ENCODE results near the gene DPYSL3. TPM values are rescaled to one million over a fixed set of nuclear protein-coding genes. Genes with fewer than 3 reads are reported as not detected.

The DPYSL3 gene
- total RNA-seq, 1 experiment from 2014 or later: 42.7 TPM

- no peak overlapping the region for H3K27ac ChIP-seq
Measured at GRCh38 chr5:147472664-147473475, 37.0 kb downstream of the DPYSL3 start.

GRCh38 chr5:147467973-147468508, 41.8 kb downstream of the DPYSL3 start:
- H3K9me3 ChIP-seq (replicated peaks): no peaks in the 10 kb centered on the region
- H3K4me3 ChIP-seq: no peak overlapping the region
- no peaks in the 10 kb centered on the region for H3K36me3 ChIP-seq
- H3K27me3 ChIP-seq: no peaks in the 10 kb centered on the region
- H3K4me1 ChIP-seq: no peaks in the 10 kb centered on the region
- no peak for DNase-seq
- no peak overlapping the region for H3K27ac ChIP-seq

More at GRCh38 chr5:147472664-147473475, 37.0 kb downstream of the DPYSL3 start:
- Histone ChIP-seq H3K4me1 (no peaks in the 10 kb centered on the region), H3K36me3 (no peaks in the 10 kb centered on the region; the same call in 1 of the 2 replicates), H3K4me3 (no peak overlapping the region), H3K27me3 (no peaks in the 10 kb centered on the region), H3K9me3 (replicated peaks) (no peaks in the 10 kb centered on the region; the same call in 1 of the 2 replicates)
- DNase-seq: no peak

GRCh38 chr5:147466360-147466980, 43.4 kb downstream of the DPYSL3 start:
- H3K27me3 ChIP-seq: no peaks in the 10 kb centered on the region
- no peak overlapping the region for H3K27ac ChIP-seq
- H3K9me3 ChIP-seq (replicated peaks): 0 out of 2 replicates have a peak, but pooled peaks cover 3% of the 10 kb centered on the region
- H3K36me3 ChIP-seq: no peaks in the 10 kb centered on the region; the same call in 1 of the 2 replicates
- no peak overlapping the region for H3K4me3 ChIP-seq
- no peaks in the 10 kb centered on the region for H3K4me1 ChIP-seq
- DNase-seq: no peak

- Histone ChIP-seq H3K36me3 (no peaks in the 10 kb centered on the region; the same call in 1 of the 2 replicates), H3K9me3 (replicated peaks) (0 out of 2 replicates have a peak, but pooled peaks cover 3% of the 10 kb centered on the region), H3K27me3 (no peaks in the 10 kb centered on the region), H3K4me3 (no peak overlapping the region), H3K27ac (no peak overlapping the region), H3K4me1 (no peaks in the 10 kb centered on the region)
- no peak for DNase-seq
Measured at GRCh38 chr5:147465747-147466146, 44.1 kb downstream of the DPYSL3 start.

GRCh38 chr5:147464211-147464610, 45.7 kb downstream of the DPYSL3 start:
- Histone ChIP-seq H3K4me3 (no peak overlapping the region), H3K36me3 (no peaks in the 10 kb centered on the region; the same call in 1 of the 2 replicates), H3K4me1 (no peaks in the 10 kb centered on the region), H3K9me3 (replicated peaks) (0 out of 2 replicates have a peak, but pooled peaks cover 3% of the 10 kb centered on the region), H3K27ac (no peak overlapping the region), H3K27me3 (no peaks in the 10 kb centered on the region)
- DNase-seq: peak; percentile 32 to 64

GRCh38 chr5:147461915-147462314, 48.0 kb downstream of the DPYSL3 start:
- Histone ChIP-seq H3K4me1 (no peaks in the 10 kb centered on the region), H3K27ac (no peak overlapping the region), H3K9me3 (replicated peaks) (0 out of 2 replicates have a peak, but pooled peaks cover 3% of the 10 kb centered on the region), H3K27me3 (no peaks in the 10 kb centered on the region), H3K36me3 (no peaks in the 10 kb centered on the region; the same call in 1 of the 2 replicates), H3K4me3 (no peak overlapping the region)
- no peak for DNase-seq

GRCh38 chr5:147460380-147460779, 49.5 kb downstream of the DPYSL3 start:
- no peak overlapping the region for H3K4me3 ChIP-seq
- H3K27me3 ChIP-seq: no peaks in the 10 kb centered on the region
- no peaks in the 10 kb centered on the region for H3K4me1 ChIP-seq
- no peak for DNase-seq
- H3K9me3 ChIP-seq (replicated peaks): 0 out of 2 replicates have a peak, but pooled peaks cover 3% of the 10 kb centered on the region
- H3K36me3 ChIP-seq: no peaks in the 10 kb centered on the region; the same call in 1 of the 2 replicates
- no peak overlapping the region for H3K27ac ChIP-seq

- H3K4me3 ChIP-seq: no peak overlapping the region
- no peaks in the 10 kb centered on the region for H3K27me3 ChIP-seq
- H3K36me3 ChIP-seq: no peaks in the 10 kb centered on the region; the same call in 1 of the 2 replicates
- no peak overlapping the region for H3K27ac ChIP-seq
- DNase-seq: no peak
- no peaks in the 10 kb centered on the region for H3K4me1 ChIP-seq
- 0 out of 2 replicates have a peak, but pooled peaks cover 3% of the 10 kb centered on the region for H3K9me3 ChIP-seq (replicated peaks)
Measured at GRCh38 chr5:147458581-147458980, 51.3 kb downstream of the DPYSL3 start.

GRCh38 chr5:147455822-147456450, 53.9 kb downstream of the DPYSL3 start:
- no peak for DNase-seq
- no peaks in the 10 kb centered on the region for H3K27me3 ChIP-seq
- H3K4me3 ChIP-seq: no peak overlapping the region
- H3K36me3 ChIP-seq: no peaks in the 10 kb centered on the region
- H3K4me1 ChIP-seq: no peaks in the 10 kb centered on the region
- no peaks in the 10 kb centered on the region for H3K9me3 ChIP-seq (replicated peaks)
- no peak overlapping the region for H3K27ac ChIP-seq

- Histone ChIP-seq H3K36me3 (no peaks in the 10 kb centered on the region), H3K27ac (no peak overlapping the region), H3K4me3 (no peak overlapping the region), H3K9me3 (replicated peaks) (no peaks in the 10 kb centered on the region), H3K4me1 (no peaks in the 10 kb centered on the region), H3K27me3 (no peaks in the 10 kb centered on the region)
- DNase-seq: no peak
Measured at GRCh38 chr5:147454996-147455677, 54.7 kb downstream of the DPYSL3 start.

- peak; percentile 88 to 92 for DNase-seq
- H3K4me1 ChIP-seq: no peaks in the 10 kb centered on the region
- no peaks in the 10 kb centered on the region for H3K9me3 ChIP-seq (replicated peaks)
- H3K36me3 ChIP-seq: no peaks in the 10 kb centered on the region
- peak overlapping the region; percentile 82 for H3K4me3 ChIP-seq
- peak overlapping the region; percentile 51 for H3K27ac ChIP-seq
- H3K27me3 ChIP-seq: no peaks in the 10 kb centered on the region
Measured at GRCh38 chr5:147453875-147454814, 55.7 kb downstream of the DPYSL3 start.

- Histone ChIP-seq H3K4me3 (no peak overlapping the region), H3K4me1 (no peaks in the 10 kb centered on the region), H3K27me3 (no peaks in the 10 kb centered on the region), H3K9me3 (replicated peaks) (no peaks in the 10 kb centered on the region), H3K36me3 (peaks cover 2% of the 10 kb centered on the region; the same call in 1 of the 2 replicates), H3K27ac (no peak overlapping the region)
- DNase-seq: no peak
Measured at GRCh38 chr5:147452165-147452811, 57.6 kb downstream of the DPYSL3 start.

- Histone ChIP-seq H3K4me1 (no peaks in the 10 kb centered on the region), H3K4me3 (no peak overlapping the region), H3K27ac (no peak overlapping the region), H3K9me3 (replicated peaks) (no peaks in the 10 kb centered on the region), H3K27me3 (no peaks in the 10 kb centered on the region), H3K36me3 (peaks cover 2% of the 10 kb centered on the region; the same call in 1 of the 2 replicates)
- no peak for DNase-seq
Measured at GRCh38 chr5:147451193-147451592, 58.7 kb downstream of the DPYSL3 start.

Data from SJCRH30 (cell line).